ENCODE data around the gene BSN. TPM values are rescaled to one million over a fixed set of nuclear protein-coding genes. Genes with fewer than 3 reads are reported as not detected.

Gene BSN
- total and polyA plus RNA-seq, 2 donors (not counting 3 experiments of a cell fraction or from before 2014, with no cell fraction given) = 0.04 to 0.27 TPM

GRCh38 chr3:49638445-49638844 is 84.2 kb downstream of the BSN start:
- no peak overlapping the region for H3K27ac ChIP-seq (ENCODE audit: insufficient read depth, low read depth, low read length)
- no peaks in the 10 kb centered on the region for H4K20me1 ChIP-seq (replicated peaks; ENCODE audit: control insufficient read depth, extremely low read depth, insufficient read depth, low read length)
- no peaks in the 10 kb centered on the region for H3K9me1 ChIP-seq (replicated peaks; ENCODE audit: control insufficient read depth, extremely low read depth, insufficient read depth, low read length)
- TF ChIP-seq GATA2 (IDR thresholded peaks at IDR 0.05; ENCODE audit: insufficient read depth, insufficient read length, low read depth, low read length) = no peak
- TF ChIP-seq FOS (IDR thresholded peaks at IDR 0.05; ENCODE audit: borderline replicate concordance, insufficient read depth, low read length) = no peak
- TF ChIP-seq CTCF (IDR thresholded peaks at IDR 0.05; ENCODE audit: extremely low read depth in 1 of 2, insufficient read depth in 1 of 2, low read depth in 1 of 2, low read length in 2 of 2) = no peak
- no peak overlapping the region for H3K4me2 ChIP-seq (ENCODE audit: insufficient read depth, low read length)
- no peaks in the 10 kb centered on the region for H3K9me3 ChIP-seq (replicated peaks; ENCODE audit: control insufficient read depth, insufficient read depth, low read length)
- H3K4me1 ChIP-seq (ENCODE audit: control insufficient read depth, extremely low read depth, insufficient read depth, low read length) = no peaks in the 10 kb centered on the region
- H3K4me3 ChIP-seq (replicated peaks in 1 of 3; ENCODE audit: insufficient read depth in 1 of 3, low read depth in 1 of 3, low read length in 3 of 3) = no peak overlapping the region
- BruUV-seq (replicated peaks) = no TSS peak
- POLR2A ChIA-PET = no interaction called here
- peaks cover 0 to 2% of the 10 kb centered on the region in 2 experiments for H3K27me3 ChIP-seq (ENCODE audit: control insufficient read depth in 2 of 2, insufficient read depth in 2 of 2, low read length in 2 of 2)
- H2AFZ ChIP-seq (ENCODE audit: low read depth, low read length) = no peak overlapping the region
- DNase-seq (ENCODE audit: low read depth, low spot score) (no peak), FAIRE-seq (no peak)
- intact Hi-C loops (cut with micrococcal nuclease) = no loop called here
- H3K79me2 ChIP-seq (ENCODE audit: control insufficient read depth, insufficient read depth, low read length) = no peaks in the 10 kb centered on the region
- CTCF ChIA-PET = no interaction called here
- dilution Hi-C loops (cut with MboI; ENCODE audit: extremely low pct_ligation_motif_present, low sequenced_read_pairs) = no loop called here
- H3K36me3 ChIP-seq (ENCODE audit: control insufficient read depth in 2 of 2, extremely low read depth in 1 of 2, insufficient read depth in 2 of 2, low read length in 2 of 2) = no peaks in the 10 kb centered on the region
- no peak overlapping the region for H3K9ac ChIP-seq (replicated peaks; ENCODE audit: extremely low read depth, insufficient read depth, low read length)

- ChIA-PET POLR2A (no interaction called here), CTCF (no interaction called here)
- no peaks in the 10 kb centered on the region for H3K36me3 ChIP-seq (ENCODE audit: control insufficient read depth in 2 of 2, extremely low read depth in 1 of 2, insufficient read depth in 2 of 2, low read length in 2 of 2)
- dilution Hi-C loops (cut with MboI; ENCODE audit: extremely low pct_ligation_motif_present, low sequenced_read_pairs) = no loop called here
- no peak overlapping the region for H3K9ac ChIP-seq (replicated peaks; ENCODE audit: extremely low read depth, insufficient read depth, low read length)
- H3K79me2 ChIP-seq (ENCODE audit: control insufficient read depth, insufficient read depth, low read length) = no peaks in the 10 kb centered on the region
- no peaks in the 10 kb centered on the region for H3K4me1 ChIP-seq (ENCODE audit: control insufficient read depth, extremely low read depth, insufficient read depth, low read length)
- DNase-seq (ENCODE audit: low read depth, low spot score) (no peak), FAIRE-seq (no peak)
- H3K9me3 ChIP-seq (replicated peaks; ENCODE audit: control insufficient read depth, insufficient read depth, low read length) = no peaks in the 10 kb centered on the region
- no peaks in the 10 kb centered on the region for H4K20me1 ChIP-seq (replicated peaks; ENCODE audit: control insufficient read depth, extremely low read depth, insufficient read depth, low read length)
- no peak for TF ChIP-seq MYC (IDR thresholded peaks at IDR 0.05; ENCODE audit: low read depth, low read length)
- TF ChIP-seq MAX (IDR thresholded peaks at IDR 0.05; ENCODE audit: insufficient read depth, insufficient read length) = no peak
- TF ChIP-seq JUN (IDR thresholded peaks at IDR 0.05; ENCODE audit: borderline replicate concordance, insufficient read depth, insufficient read length, low read depth) = no peak
- TF ChIP-seq FOS (IDR thresholded peaks at IDR 0.05; ENCODE audit: borderline replicate concordance, insufficient read depth, low read length) = no peak
- TF ChIP-seq CTCF (IDR thresholded peaks at IDR 0.05; ENCODE audit: extremely low read depth in 1 of 2, insufficient read depth in 1 of 2, low read depth in 1 of 2, low read length in 2 of 2) = no peak
- no peak for TF ChIP-seq POLR2AphosphoS5 (IDR thresholded peaks at IDR 0.05; ENCODE audit: insufficient read depth, low read depth, low read length)
- no peak for TF ChIP-seq EZH2 (IDR thresholded peaks at IDR 0.05; ENCODE audit: borderline replicate concordance, low read depth, low read length, severe bottlenecking)
- no peak for TF ChIP-seq POLR2A (IDR thresholded peaks at IDR 0.05; ENCODE audit: low read depth, low read length)
- no peak for TF ChIP-seq GATA2 (IDR thresholded peaks at IDR 0.05; ENCODE audit: insufficient read depth, insufficient read length, low read depth, low read length)
- no peak overlapping the region for H3K27ac ChIP-seq (ENCODE audit: insufficient read depth, low read depth, low read length)
- no peak overlapping the region for H3K4me2 ChIP-seq (ENCODE audit: insufficient read depth, low read length)
- no TSS peak for BruUV-seq (replicated peaks)
- H3K9me1 ChIP-seq (replicated peaks; ENCODE audit: control insufficient read depth, extremely low read depth, insufficient read depth, low read length) = no peaks in the 10 kb centered on the region
- H3K27me3 ChIP-seq (ENCODE audit: control insufficient read depth in 2 of 2, insufficient read depth in 2 of 2, low read length in 2 of 2) = peaks cover 0 to 2% of the 10 kb centered on the region in 2 experiments
- intact Hi-C loops (cut with micrococcal nuclease) = no loop called here
- no peak overlapping the region for H2AFZ ChIP-seq (ENCODE audit: low read depth, low read length)
- H3K4me3 ChIP-seq (replicated peaks in 1 of 3; ENCODE audit: insufficient read depth in 1 of 3, low read depth in 1 of 3, low read length in 3 of 3) = no peak overlapping the region
These were observed 85.3 kb downstream of the BSN start for GRCh38 chr3:49639551-49639950.

All from endothelial cell of umbilical vein (primary cell).